ENCODE measurements around the gene NTNG1. TPM values are rescaled to one million over a fixed set of nuclear protein-coding genes. Genes with fewer than 3 reads are reported as not detected.
A peak's percentile ranks its signal among the peaks of the same experiment; 100 is the strongest.

NTNG1 gene
- total and polyA plus RNA-seq, 9 donors, result 10.9 to 21.3 (median 13.8) TPM

- no peak overlapping the region for H3K27ac ChIP-seq (ENCODE audit: low read length)
- no peak for DNase-seq
- H3K27me3 ChIP-seq (ENCODE audit: control insufficient read depth, insufficient read depth, low read length), result no peaks in the 10 kb centered on the region
- H3K36me3 ChIP-seq (ENCODE audit: control insufficient read depth, insufficient read depth, low read length), result no peaks in the 10 kb centered on the region
- H3K4me3 ChIP-seq (ENCODE audit: low read length), result no peak overlapping the region
- WGBS (ENCODE audit: insufficient coverage), result 70% methylated on average over 2 of the region's 5 CpGs
- no peaks in the 10 kb centered on the region for H3K4me1 ChIP-seq (ENCODE audit: control insufficient read depth, insufficient read depth, low read length)
- H3K9me3 ChIP-seq (replicated peaks; ENCODE audit: control insufficient read depth, low read depth, low read length), result no peaks in the 10 kb centered on the region
Observed at GRCh38 chr1:107343601-107344000, 202.8 kb downstream of the NTNG1 start.

- 43% methylated on average over 1 of the region's 1 CpG for WGBS (ENCODE audit: insufficient coverage)
- Histone ChIP-seq H3K27ac (ENCODE audit: low read length) (no peak overlapping the region), H3K9me3 (replicated peaks; ENCODE audit: control insufficient read depth, low read depth, low read length) (no peaks in the 10 kb centered on the region), H3K36me3 (ENCODE audit: control insufficient read depth, insufficient read depth, low read length) (no peaks in the 10 kb centered on the region), H3K4me3 (ENCODE audit: low read length) (no peak overlapping the region), H3K4me1 (ENCODE audit: control insufficient read depth, insufficient read depth, low read length) (no peaks in the 10 kb centered on the region), H3K27me3 (ENCODE audit: control insufficient read depth, insufficient read depth, low read length) (no peaks in the 10 kb centered on the region)
- peak; percentile 25 for DNase-seq
Observed at GRCh38 chr1:107344268-107344760, 203.5 kb downstream of the NTNG1 start.

- H3K9me3 ChIP-seq (replicated peaks; ENCODE audit: control insufficient read depth, low read depth, low read length), result no peaks in the 10 kb centered on the region
- peak; percentile 30 for DNase-seq
- H3K36me3 ChIP-seq (ENCODE audit: control insufficient read depth, insufficient read depth, low read length), result no peaks in the 10 kb centered on the region
- no peak overlapping the region for H3K27ac ChIP-seq (ENCODE audit: low read length)
- H3K4me1 ChIP-seq (ENCODE audit: control insufficient read depth, insufficient read depth, low read length), result no peaks in the 10 kb centered on the region
- H3K27me3 ChIP-seq (ENCODE audit: control insufficient read depth, insufficient read depth, low read length), result no peaks in the 10 kb centered on the region
- WGBS (ENCODE audit: insufficient coverage), result no CpG with 5 or more reads among the region's 3 CpGs
- H3K4me3 ChIP-seq (ENCODE audit: low read length), result no peak overlapping the region
Observed at GRCh38 chr1:107344836-107345235, 204.0 kb downstream of the NTNG1 start.

GRCh38 chr1:107352850-107353249 is 212.0 kb downstream of the NTNG1 start:
- DNase-seq, result no peak
- no peaks in the 10 kb centered on the region for H3K27me3 ChIP-seq (ENCODE audit: control insufficient read depth, insufficient read depth, low read length)

GRCh38 chr1:107357376-107357775 is 216.5 kb downstream of the NTNG1 start:
- Histone ChIP-seq H3K4me1 (ENCODE audit: control insufficient read depth, insufficient read depth, low read length) (no peaks in the 10 kb centered on the region), H3K36me3 (ENCODE audit: control insufficient read depth, insufficient read depth, low read length) (no peaks in the 10 kb centered on the region), H3K4me3 (ENCODE audit: low read length) (no peak overlapping the region), H3K27ac (ENCODE audit: low read length) (no peak overlapping the region), H3K9me3 (replicated peaks; ENCODE audit: control insufficient read depth, low read depth, low read length) (no peaks in the 10 kb centered on the region), H3K27me3 (ENCODE audit: control insufficient read depth, insufficient read depth, low read length) (no peaks in the 10 kb centered on the region)
- peak; percentile 62 for DNase-seq
- WGBS (ENCODE audit: insufficient coverage), result no CpG with 5 or more reads among the region's 1 CpG

More at GRCh38 chr1:107352850-107353249, 212.0 kb downstream of the NTNG1 start:
- Histone ChIP-seq H3K4me3 (ENCODE audit: low read length) (no peak overlapping the region), H3K9me3 (replicated peaks; ENCODE audit: control insufficient read depth, low read depth, low read length) (no peaks in the 10 kb centered on the region), H3K4me1 (ENCODE audit: control insufficient read depth, insufficient read depth, low read length) (no peaks in the 10 kb centered on the region), H3K36me3 (ENCODE audit: control insufficient read depth, insufficient read depth, low read length) (no peaks in the 10 kb centered on the region), H3K27ac (ENCODE audit: low read length) (no peak overlapping the region)

- Histone ChIP-seq H3K27ac (ENCODE audit: low read length) (no peak overlapping the region), H3K9me3 (replicated peaks; ENCODE audit: control insufficient read depth, low read depth, low read length) (no peaks in the 10 kb centered on the region), H3K27me3 (ENCODE audit: control insufficient read depth, insufficient read depth, low read length) (no peaks in the 10 kb centered on the region), H3K36me3 (ENCODE audit: control insufficient read depth, insufficient read depth, low read length) (no peaks in the 10 kb centered on the region), H3K4me3 (ENCODE audit: low read length) (no peak overlapping the region), H3K4me1 (ENCODE audit: control insufficient read depth, insufficient read depth, low read length) (no peaks in the 10 kb centered on the region)
- DNase-seq, result no peak
- no CpG with 5 or more reads among the region's 5 CpGs for WGBS (ENCODE audit: insufficient coverage)
Observed at GRCh38 chr1:107358619-107359327, 217.9 kb downstream of the NTNG1 start.

GRCh38 chr1:107359472-107360241 is 218.8 kb downstream of the NTNG1 start:
- H3K27ac ChIP-seq (ENCODE audit: low read length), result no peak overlapping the region
- no peaks in the 10 kb centered on the region for H3K36me3 ChIP-seq (ENCODE audit: control insufficient read depth, insufficient read depth, low read length)
- no peaks in the 10 kb centered on the region for H3K4me1 ChIP-seq (ENCODE audit: control insufficient read depth, insufficient read depth, low read length)
- H3K27me3 ChIP-seq (ENCODE audit: control insufficient read depth, insufficient read depth, low read length), result no peaks in the 10 kb centered on the region
- no peak overlapping the region for H3K4me3 ChIP-seq (ENCODE audit: low read length)
- WGBS (ENCODE audit: insufficient coverage), result 100% methylated on average over 1 of the region's 5 CpGs
- DNase-seq, result no peak
- no peaks in the 10 kb centered on the region for H3K9me3 ChIP-seq (replicated peaks; ENCODE audit: control insufficient read depth, low read depth, low read length)

- H3K27me3 ChIP-seq (ENCODE audit: control insufficient read depth, insufficient read depth, low read length), result no peaks in the 10 kb centered on the region
- no peaks in the 10 kb centered on the region for H3K4me1 ChIP-seq (ENCODE audit: control insufficient read depth, insufficient read depth, low read length)
- H3K4me3 ChIP-seq (ENCODE audit: low read length), result no peak overlapping the region
- DNase-seq, result peak; percentile 57
- WGBS (ENCODE audit: insufficient coverage), result 63% methylated on average over 1 of the region's 3 CpGs
- H3K36me3 ChIP-seq (ENCODE audit: control insufficient read depth, insufficient read depth, low read length), result no peaks in the 10 kb centered on the region
- no peak overlapping the region for H3K27ac ChIP-seq (ENCODE audit: low read length)
- no peaks in the 10 kb centered on the region for H3K9me3 ChIP-seq (replicated peaks; ENCODE audit: control insufficient read depth, low read depth, low read length)
Observed at GRCh38 chr1:107362468-107363140, 221.8 kb downstream of the NTNG1 start.

GRCh38 chr1:107363154-107363553 is 222.3 kb downstream of the NTNG1 start:
- peak; percentile 47 for DNase-seq
- Histone ChIP-seq H3K4me1 (ENCODE audit: control insufficient read depth, insufficient read depth, low read length) (no peaks in the 10 kb centered on the region), H3K4me3 (ENCODE audit: low read length) (no peak overlapping the region), H3K36me3 (ENCODE audit: control insufficient read depth, insufficient read depth, low read length) (no peaks in the 10 kb centered on the region), H3K27ac (ENCODE audit: low read length) (no peak overlapping the region), H3K27me3 (ENCODE audit: control insufficient read depth, insufficient read depth, low read length) (no peaks in the 10 kb centered on the region), H3K9me3 (replicated peaks; ENCODE audit: control insufficient read depth, low read depth, low read length) (no peaks in the 10 kb centered on the region)
- WGBS (ENCODE audit: insufficient coverage), result no CpG with 5 or more reads among the region's 1 CpG
